ENCODE results near the gene MARCHF10. TPM values are rescaled to one million over a fixed set of nuclear protein-coding genes. Genes with fewer than 3 reads are reported as not detected.

Gene MARCHF10
- total RNA-seq, 3 donors from 2014 or later, result 0.35 TPM; not detected in 2

DNA sequence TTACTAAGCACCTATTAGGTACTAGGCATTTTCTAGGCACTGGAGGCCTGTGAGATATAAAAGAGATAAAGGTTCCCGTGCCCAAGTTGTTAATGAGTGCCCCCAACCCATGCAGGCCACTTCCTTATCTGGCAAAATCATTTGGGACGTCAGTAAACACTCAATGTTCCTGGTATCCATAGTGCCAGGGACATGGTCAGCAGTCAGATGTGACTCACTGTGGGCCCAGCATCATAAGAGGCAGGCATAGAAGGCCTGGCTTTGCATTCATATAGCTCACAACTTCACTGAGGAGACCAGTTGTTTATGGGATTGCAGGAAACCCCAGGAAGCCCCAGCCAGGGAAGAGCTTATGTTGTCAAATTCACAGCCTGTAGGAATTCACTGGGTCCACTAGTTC, 99.5 kb downstream of the MARCHF10 start:
- H3K4me3 ChIP-seq, result no peak overlapping the region
- ATAC-seq, result no peak
- TF ChIP-seq, protein P1, sequence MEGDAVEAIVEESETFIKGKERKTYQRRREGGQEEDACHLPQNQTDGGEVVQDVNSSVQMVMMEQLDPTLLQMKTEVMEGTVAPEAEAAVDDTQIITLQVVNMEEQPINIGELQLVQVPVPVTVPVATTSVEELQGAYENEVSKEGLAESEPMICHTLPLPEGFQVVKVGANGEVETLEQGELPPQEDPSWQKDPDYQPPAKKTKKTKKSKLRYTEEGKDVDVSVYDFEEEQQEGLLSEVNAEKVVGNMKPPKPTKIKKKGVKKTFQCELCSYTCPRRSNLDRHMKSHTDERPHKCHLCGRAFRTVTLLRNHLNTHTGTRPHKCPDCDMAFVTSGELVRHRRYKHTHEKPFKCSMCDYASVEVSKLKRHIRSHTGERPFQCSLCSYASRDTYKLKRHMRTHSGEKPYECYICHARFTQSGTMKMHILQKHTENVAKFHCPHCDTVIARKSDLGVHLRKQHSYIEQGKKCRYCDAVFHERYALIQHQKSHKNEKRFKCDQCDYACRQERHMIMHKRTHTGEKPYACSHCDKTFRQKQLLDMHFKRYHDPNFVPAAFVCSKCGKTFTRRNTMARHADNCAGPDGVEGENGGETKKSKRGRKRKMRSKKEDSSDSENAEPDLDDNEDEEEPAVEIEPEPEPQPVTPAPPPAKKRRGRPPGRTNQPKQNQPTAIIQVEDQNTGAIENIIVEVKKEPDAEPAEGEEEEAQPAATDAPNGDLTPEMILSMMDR (IDR thresholded peaks at IDR 0.05), result no peak
- H3K9me3 ChIP-seq, result peaks cover 5% of the 10 kb centered on the region
- H3K4me1 ChIP-seq (ENCODE audit: low read depth), result no peaks in the 10 kb centered on the region
- intact Hi-C loops (cut with DNase I, micrococcal nuclease), result loop anchor here in 1 of 2 donors (5.0 kb wide), 1 partner anchor 699 kb away; no protein-coding TSS in a partner anchor
- DNase-seq, result no peak
- H3K36me3 ChIP-seq (ENCODE audit: low read depth), result no peaks in the 10 kb centered on the region

DNA sequence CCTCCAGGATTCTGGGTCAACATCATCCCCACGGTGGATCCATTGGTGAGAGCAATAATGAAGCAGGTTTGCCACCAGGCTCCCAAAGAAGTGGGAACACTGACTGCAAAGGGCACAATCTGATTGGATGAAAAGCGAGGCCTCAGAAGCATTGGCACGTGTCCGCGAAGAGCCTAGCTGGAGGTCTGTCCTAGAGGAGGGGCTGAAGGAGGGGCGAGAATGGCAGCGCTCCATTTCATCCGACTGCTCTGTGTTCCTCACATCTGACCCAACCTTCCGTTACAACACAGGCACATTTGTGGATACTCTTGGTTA, 100.7 kb downstream of the MARCHF10 start:
- H3K4me1 ChIP-seq (ENCODE audit: low read depth), result no peaks in the 10 kb centered on the region
- TF ChIP-seq, protein P1 (IDR thresholded peaks at IDR 0.05), result no peak
- H3K4me3 ChIP-seq, result no peak overlapping the region
- ATAC-seq, result no peak
- no peak for DNase-seq
- H3K9me3 ChIP-seq, result peaks cover 5% of the 10 kb centered on the region
- intact Hi-C loops (cut with DNase I, micrococcal nuclease), result loop anchor here in 1 of 2 donors (5.0 kb wide), 1 partner anchor 700 kb away; no protein-coding TSS in a partner anchor
- no peaks in the 10 kb centered on the region for H3K36me3 ChIP-seq (ENCODE audit: low read depth)

DNA sequence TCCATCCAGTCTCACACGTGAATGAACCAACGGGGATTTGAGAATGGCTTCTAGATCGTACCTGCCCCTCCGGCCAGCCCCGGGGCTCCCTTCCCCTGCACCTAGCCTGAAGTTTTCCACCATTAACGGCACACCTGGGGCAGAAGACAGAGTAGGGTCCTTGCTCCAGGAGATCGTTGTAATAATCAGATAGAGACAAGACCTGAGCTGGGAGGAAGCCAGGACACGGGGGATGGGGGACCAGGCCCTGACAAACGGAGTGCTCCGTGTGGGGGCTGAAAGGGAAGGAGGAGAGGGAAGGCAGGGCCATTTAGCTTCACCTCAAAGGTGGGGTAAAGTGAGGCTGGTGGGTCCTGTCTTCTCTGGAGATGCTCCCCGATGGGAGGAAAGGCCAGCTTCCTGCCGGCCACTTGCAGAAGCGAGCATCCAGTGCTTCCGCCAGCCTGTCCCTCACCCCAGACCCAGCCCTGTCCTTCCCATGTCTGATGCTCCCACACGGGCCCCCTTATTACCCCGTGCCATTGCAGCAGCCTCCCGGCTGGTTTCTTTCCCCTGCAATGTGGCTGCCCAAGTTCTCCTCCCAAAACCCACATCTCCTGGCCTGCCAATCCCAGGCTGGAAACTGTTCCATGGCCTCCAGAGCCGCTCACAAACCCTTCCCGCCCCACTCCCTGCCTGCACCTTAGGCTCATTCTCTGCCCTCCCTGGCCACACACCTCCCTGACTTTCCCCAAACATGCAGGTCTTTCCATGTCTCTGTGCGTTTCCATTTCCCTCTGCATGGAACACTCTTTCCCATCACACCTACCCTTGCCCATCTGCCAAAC, 101.3 kb downstream of the MARCHF10 start:
- H3K4me3 ChIP-seq, result no peak overlapping the region
- no peaks in the 10 kb centered on the region for H3K36me3 ChIP-seq (ENCODE audit: low read depth)
- no peak for ATAC-seq
- H3K4me1 ChIP-seq (ENCODE audit: low read depth), result no peaks in the 10 kb centered on the region
- intact Hi-C loops (cut with DNase I, micrococcal nuclease), result loop anchor here in 1 of 2 donors (5.0 kb wide), 1 partner anchor 700 kb away; no protein-coding TSS in a partner anchor
- DNase-seq, result no peak
- TF ChIP-seq, protein P1 (IDR thresholded peaks at IDR 0.05), result no peak
- peaks cover 5% of the 10 kb centered on the region for H3K9me3 ChIP-seq

DNA sequence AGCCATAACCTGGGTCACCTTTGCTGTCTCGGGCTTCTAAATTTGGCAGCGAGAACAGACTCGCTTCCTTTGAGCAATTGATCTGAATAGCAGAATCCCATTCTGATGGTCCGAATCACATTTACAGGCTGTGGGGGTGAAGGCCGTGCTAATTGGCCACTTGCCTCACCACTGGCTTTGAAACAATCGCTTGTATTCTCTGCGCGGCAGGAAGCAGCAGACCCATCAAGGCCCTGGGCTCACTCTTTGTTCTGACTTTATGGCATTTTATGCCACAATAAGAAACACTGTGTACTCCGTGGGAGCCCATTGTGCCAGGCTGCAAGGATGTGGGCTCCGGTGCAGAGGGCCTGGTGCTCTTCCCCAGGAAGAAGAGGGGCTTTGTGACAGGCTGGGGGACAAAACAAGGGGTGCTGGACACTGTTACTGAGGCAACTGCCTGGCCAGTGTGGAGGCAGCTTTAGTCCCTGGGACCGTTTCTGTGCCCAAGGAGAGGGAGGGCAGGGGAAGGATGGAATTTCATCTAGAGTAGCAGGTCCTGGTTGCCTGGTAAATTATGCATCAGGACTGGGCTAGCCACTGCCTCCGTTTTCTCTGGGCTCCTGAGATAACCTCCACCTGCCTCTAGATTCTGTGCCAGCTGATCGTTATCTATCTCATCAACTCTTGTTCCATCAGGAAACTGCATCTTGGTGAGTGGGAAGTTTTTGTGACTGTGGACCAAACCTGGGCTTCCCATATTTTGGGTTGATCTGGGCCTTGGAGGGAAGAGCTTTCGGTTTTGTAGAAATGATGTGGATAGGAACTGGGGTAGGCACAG, 102.1 kb downstream of the MARCHF10 start:
- intact Hi-C loops (cut with DNase I, micrococcal nuclease), result loop anchor here in 1 of 2 donors (5.0 kb wide), 1 partner anchor 701 kb away; no protein-coding TSS in a partner anchor
- DNase-seq, result no peak
- no peak overlapping the region for H3K4me3 ChIP-seq

DNA sequence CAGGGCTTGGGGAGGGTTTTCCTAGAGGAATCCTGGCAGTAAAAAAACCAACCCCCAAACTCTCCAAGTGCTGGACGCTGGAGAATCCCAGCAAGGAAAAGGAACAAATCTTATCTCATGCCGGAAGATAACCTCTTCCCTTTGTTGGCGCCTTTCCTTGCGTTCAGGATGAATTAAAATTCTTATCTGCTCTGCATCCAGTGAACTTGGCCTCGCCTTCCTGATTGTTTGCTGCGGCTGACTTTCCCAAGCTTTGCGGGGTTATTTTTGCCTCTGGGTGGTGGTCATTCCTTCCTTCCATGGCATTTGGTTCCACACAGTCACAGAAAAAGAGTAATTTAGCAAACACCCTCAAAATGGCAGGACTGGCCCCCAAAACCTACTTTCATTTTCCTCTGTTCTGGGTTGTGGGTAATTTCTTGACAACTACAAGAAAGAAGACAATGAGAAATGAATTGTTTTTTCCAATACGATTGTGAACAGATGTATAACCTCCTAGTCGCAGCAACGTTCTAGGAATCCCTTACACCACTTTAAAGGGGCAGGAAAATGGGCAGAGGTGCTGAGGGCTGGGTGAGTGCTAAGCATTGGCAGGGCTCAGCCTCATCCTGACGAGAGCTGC, 102.8 kb downstream of the MARCHF10 start:
- no peak for ATAC-seq
- intact Hi-C loops (cut with DNase I, micrococcal nuclease), result loop anchor here in 1 of 2 donors (5.0 kb wide), 1 partner anchor 702 kb away; no protein-coding TSS in a partner anchor
- no peak for DNase-seq
- Histone ChIP-seq H3K9me3 (peaks cover 5% of the 10 kb centered on the region), H3K36me3 (ENCODE audit: low read depth) (no peaks in the 10 kb centered on the region), H3K4me3 (no peak overlapping the region), H3K4me1 (ENCODE audit: low read depth) (no peaks in the 10 kb centered on the region)
- TF ChIP-seq, protein P1 (IDR thresholded peaks at IDR 0.05), result no peak

More for the DNA sequence above, 102.1 kb downstream of the MARCHF10 start:
- Histone ChIP-seq H3K36me3 (ENCODE audit: low read depth) (no peaks in the 10 kb centered on the region), H3K4me1 (ENCODE audit: low read depth) (no peaks in the 10 kb centered on the region), H3K9me3 (peaks cover 5% of the 10 kb centered on the region)
- ATAC-seq, result no peak
- TF ChIP-seq, protein P1 (IDR thresholded peaks at IDR 0.05), result no peak
